NCI-H187 treated with DMSO at 0.1 percent for 48 hours (cell line): ENCODE measurements around the gene OXER1.

Experiments
- DNase-seq: peaks from one replicate; lab custom pipeline; 2025; lab: John Stamatoyannopoulos, UW

OXER1 gene, protein sequence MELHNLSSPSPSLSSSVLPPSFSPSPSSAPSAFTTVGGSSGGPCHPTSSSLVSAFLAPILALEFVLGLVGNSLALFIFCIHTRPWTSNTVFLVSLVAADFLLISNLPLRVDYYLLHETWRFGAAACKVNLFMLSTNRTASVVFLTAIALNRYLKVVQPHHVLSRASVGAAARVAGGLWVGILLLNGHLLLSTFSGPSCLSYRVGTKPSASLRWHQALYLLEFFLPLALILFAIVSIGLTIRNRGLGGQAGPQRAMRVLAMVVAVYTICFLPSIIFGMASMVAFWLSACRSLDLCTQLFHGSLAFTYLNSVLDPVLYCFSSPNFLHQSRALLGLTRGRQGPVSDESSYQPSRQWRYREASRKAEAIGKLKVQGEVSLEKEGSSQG

DNA sequence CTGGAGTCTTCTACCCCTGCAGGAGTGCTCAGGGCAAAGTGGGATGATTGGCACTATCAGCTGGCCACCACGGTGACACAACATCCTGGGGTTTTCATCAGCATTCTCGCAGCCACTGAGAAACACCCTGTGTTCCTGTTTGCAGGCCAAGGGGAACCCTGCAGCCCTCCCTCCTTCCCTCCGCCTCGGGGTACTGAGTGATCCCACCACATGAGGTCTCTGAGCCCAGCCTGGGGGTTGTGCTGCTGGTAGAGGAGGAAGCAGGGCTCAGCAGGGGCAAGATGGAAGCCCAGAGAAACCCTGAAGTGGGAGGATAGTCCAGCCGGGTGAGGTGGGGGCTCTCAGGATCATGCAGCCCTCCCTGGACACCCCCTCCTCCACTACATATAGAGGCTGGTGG is at the start of gene OXER1:
Gene OXER1, minus strand, starts transcription at position 40 of the 400 bp plus-strand sequence. CDS start 73 bp downstream, outside the sequence.
- no peak for DNase-seq

DNA sequence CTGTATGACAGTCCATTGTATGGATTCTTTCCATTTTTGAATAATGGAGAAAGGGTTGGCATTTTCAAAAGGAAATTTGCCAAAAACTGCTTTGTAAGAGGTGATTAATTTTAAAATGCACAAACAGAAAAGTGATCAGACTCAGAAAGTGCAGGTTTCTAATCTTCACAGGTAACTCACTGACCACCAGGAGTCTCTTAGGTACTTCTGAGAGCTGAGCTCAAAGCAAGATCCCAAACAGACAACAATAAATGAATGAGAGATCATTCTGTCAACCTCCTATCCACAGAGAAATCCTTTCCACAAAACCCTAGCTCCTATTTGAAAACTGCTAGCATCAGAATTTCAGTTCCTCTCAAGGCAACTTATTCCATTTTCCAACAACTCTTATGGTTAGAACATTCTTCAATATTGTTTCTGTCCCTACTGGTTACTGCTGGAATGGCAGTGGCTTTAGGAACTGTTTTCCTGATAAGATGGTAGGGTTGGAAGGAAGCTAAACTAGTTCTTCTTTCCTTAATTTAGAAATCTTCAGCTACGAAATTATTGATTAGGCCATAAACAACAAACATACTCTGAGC is 49.1 kb upstream of the OXER1 start:
- DNase-seq, result no peak

DNA sequence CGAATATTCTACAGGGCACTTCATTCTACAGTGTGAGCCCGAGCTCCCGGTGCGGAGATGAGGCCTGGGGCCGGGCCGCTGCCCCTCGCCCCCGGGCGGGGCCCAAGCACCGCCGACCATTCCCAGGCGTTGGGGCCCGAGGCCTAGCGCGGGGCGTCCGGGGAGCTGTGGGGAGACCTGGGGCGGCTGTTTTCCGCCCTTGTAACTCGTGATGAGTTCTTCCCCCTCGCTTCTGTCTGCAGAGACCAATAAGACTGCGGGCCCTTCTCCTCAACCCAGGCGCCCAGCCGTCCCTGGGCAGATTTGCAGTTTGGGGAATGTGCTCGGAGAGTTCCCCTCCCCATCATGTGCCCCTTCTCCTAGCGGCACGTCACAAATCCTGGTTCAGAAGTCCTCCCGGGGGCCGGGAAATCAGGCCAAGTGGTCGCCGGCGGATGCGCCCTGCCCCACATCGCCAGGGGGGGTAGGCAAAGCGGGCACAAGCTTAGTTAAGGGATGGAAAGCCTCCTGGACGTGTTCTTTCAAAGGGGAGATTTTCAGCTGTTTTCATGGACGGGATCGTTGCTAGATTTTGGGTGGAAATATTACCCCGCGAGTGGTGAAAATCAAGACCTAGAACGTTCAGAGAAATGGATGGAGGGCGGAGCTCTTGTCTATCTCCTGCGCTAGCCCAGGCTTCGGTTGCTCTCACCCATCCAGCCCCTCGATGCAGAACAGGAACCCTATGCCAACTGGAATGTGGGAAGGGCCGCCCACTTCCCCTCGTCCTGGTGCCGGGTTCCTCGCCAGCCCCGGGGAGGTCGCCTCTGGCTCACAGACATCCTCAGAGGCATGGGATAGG is 47.3 kb upstream of the OXER1 start:
- DNase-seq, result no peak

DNA sequence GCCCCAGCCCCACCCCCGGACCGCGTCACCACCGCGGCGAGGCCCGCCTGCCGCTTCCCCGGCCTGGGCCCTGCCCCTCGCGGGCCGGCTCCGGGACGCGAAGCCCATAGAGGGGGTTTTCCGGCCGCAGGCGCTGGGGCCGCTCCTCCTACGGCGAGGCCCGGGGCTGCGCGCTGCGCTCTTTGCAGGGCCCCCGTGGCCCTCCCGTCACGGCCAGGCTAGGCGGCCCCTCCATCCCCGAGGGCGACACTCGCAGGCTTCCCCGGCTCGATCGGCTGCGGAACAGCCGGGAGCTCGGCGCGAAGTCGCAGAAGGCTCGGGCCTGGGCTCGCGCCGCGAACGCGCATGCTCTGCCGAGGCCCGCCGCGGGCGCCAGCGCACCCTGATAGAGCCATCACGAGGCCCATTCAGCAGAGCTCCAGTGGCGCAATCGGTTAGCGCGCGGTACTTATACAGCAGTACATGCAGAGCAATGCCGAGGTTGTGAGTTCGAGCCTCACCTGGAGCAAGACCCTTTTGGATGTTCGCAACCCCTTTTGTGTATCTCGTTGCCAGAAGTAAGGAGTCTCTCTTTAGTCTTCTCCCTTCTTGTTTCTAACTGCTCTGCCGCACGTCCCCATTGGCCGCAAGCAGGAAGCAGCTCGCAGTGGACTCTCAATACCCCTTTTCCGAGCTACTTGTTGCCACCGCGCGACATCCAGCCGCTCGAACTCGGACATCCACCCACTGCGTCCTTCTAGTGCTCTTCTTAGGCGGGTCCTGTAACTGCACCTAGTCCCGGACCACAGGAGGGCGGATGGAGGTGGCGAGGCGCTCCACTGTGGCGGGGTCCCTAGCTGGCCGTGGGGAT is 46.4 kb upstream of the OXER1 start:
- peak; percentile 36 for DNase-seq

DNA sequence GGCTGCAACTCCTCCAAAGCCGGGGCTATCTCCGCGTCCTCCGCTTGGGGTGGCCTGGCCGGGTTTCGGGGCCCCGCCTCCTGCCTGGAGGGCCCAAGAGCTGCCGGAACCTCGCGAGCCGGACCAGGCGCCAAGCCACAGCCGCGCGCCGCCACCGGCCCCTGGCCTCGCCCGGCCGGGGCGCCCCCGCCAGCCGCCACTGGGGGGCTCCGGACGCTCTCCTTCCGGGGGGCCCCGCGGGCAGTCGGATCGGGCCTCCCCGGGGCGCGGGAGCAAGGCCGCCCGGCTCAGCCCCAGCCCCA is 45.8 kb upstream of the OXER1 start:
- DNase-seq, result no peak

DNA sequence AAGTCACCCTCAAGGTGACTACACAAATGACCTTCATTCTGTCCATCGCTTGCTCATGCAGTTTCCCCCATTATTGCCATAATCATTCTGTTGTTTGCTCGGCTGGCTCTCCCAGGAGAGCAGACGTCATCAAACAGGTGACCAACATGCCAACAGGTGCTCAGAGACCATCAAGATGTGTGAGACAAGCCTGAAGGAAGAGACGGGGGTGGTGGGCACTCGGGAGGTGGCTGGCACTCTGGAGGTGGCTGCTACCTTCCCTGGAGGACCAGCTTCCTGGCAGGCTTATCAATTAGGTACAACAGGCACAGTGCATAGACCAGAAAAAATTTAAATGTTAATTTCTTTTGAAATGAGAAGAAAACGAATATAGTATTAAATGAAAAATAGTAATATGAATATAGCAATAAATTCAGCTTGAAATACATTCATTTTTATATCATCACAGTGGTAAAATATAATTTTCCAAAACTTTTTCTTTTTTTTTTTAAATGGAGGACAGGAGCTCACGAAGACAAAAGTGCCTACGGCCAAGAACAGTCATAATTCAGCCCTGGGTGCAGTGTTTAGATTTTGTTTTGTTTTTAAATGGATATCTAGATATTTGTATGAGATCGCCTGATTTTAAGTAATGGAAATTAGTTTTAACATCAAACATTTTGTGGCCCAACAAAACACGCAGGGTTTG is 45.3 kb upstream of the OXER1 start:
- no peak for DNase-seq

DNA sequence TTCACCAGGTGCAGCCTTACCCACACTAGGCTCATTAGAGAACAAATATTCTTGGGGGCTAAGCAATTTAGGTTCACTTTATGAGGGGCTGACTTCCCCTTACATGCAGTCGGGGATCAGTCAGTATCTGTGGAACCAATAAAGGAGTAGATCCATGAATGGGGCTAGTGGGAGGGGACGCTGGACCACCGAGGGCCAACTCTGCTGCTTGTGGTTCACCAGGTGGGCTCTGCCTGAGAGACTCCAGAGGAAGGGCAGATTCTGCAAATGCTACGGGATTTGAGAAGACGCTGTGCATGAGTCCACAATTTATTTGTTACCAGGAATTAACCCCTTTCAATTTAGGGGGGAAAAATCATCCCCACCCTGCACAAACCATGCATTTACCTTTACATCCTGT is 44.4 kb upstream of the OXER1 start:
- no peak for DNase-seq

DNA sequence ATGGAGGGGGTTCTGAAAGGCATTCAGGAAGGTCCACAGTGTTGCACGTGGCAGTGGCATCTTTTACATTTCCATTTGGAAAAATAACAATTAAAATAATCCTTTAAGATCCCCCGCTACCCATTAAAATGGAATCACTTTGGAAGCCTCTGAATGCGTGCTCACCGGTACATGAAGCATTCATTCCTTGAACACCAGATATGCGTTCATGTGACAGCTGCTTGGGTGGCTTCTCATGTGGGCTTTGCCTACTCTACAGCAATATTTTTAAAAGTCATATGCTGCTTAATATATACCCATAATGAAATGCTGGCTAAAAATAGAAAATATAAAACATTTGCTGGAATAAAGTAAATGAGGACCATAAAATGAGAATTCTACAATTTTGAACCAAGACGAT is 42.9 kb upstream of the OXER1 start:
- DNase-seq, result no peak

DNA sequence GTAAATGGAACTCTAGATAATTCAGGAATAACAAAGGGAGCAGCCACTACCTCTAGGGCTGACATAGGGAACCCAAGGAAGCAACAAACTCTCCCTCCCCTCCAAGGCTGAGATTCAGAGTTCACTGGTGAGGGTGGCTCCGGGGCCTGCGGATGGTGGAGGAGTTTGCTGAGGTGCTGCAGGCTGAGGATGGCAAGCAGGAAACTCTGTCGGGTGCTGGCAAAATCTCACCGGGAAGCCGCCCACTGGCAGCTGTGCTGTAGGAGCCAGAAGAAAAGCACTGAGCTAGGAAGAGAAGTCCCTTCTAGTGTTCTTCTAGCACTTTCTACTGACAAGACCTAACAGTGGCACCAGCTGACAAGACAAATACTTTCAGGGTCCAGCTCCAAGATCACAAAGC is 41.0 kb upstream of the OXER1 start:
- DNase-seq, result no peak

DNA sequence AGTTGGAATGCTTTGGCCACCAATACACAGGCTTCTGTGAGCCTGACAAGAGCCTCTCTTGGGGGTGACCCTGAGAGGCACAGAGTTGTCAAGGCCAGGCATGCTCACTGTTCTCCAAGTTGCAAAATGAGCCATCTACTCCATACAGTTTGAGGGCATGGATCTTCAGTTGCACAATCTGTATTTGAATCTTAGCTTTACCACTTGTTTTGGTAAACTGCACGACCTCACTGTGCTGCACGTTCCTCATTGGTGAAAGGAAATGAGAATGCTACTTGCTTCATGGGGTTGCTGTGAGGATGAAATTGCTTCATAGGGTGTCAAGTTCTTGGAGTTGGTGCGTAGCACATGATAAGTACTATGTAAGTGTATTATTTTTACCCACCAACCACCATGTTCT is 40.4 kb upstream of the OXER1 start:
- no peak for DNase-seq

DNA sequence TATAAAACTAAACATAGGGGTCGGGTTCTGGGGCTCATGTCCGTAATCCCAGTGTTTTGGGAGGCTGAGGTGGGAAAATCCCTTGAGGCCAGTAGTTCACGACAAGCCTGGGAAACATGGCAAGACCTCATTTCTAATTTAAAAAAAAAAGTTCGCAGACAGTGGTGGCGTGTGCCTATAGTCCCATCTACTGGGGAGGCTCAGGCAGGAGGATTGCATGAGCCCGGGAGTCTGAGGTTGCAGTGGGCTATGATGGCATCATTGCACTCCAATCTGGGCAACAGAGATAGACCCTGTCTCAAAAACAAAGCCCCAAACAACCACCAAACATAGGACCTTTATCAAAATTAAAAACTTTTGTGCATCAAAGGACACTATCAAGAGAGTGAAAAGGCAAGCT is 38.2 kb upstream of the OXER1 start:
- DNase-seq, result no peak

DNA sequence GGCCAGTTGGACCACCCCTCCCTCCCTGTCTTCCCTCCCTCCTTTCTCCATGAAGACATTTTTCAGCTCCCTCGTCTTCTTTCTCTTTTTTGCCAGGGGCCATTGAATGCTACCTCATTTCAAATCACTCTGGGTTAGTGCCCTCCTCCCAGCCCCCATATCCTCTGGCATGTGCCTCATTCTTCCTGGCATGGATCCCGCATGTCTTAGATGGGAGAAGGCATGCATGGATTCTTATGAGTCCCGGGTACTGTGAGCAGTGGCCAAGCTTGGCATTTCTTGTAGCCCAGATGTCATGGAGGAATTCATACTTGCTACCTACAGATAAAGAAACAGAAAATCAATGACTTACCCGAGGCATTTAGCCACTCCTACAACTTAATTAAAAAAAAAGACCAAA is 37.4 kb upstream of the OXER1 start:
- no peak for DNase-seq

DNA sequence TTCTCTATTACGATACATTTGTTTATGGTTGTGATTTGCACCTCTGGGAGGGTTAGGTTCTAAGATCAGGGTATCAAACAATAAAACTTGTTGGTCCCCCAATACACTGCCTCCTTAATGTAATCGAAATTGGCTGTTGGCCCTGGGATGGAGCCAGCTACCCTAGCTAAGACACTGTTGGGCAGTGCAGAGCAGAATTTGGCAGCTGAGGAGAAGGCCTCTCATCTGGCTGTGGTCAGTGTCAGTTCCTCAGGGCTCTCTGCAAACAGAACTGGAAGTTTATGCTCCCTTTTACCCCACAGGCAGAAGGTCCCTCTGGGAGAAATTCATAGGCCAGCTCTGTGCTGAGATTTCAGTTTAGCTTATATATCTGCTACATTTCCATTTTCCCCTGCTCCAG is 37.0 kb upstream of the OXER1 start:
- no peak for DNase-seq

DNA sequence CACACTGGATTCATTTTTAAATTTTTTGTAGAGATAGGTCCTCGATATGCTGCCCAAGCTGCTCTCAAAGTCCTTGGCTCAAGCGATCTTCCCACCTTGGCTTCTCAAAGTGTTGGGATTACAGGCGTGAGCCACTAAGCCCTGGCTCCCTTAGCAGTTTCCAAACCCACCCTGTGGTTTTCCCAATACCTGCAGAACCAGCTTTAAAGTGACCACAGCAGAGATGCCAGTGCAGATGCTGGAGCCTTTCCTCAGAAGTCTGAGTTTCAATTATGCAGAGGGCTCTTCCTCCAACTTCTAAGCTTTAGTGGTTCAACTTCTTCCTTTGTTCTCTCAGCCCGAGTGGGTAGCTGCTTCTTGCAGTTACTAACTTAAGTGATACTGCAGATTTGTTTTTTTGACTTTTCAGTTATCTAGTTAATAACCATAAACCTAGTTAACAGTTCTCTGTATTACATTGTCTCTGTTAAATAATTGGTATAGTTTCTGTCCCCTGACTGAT is 36.6 kb upstream of the OXER1 start:
- DNase-seq, result no peak

DNA sequence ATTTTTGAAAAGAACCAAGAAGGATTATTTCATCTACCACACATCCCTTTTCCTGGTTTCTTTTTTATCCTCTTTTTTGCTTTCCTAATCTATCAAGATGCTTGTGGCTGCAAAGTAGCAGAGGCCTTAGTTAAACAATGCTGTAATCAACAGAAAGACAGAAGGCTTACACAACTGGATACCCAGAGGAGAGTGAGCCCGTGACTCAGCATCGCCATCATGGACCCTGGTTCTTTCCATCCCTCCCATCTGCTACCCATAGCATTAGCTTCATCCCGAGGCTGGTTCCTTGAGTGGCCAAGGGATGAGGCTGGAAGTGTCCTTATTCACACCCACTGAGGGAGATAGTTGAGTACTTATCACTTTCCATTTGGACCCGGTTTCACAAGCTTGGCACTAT is 35.9 kb upstream of the OXER1 start:
- DNase-seq, result no peak

DNA sequence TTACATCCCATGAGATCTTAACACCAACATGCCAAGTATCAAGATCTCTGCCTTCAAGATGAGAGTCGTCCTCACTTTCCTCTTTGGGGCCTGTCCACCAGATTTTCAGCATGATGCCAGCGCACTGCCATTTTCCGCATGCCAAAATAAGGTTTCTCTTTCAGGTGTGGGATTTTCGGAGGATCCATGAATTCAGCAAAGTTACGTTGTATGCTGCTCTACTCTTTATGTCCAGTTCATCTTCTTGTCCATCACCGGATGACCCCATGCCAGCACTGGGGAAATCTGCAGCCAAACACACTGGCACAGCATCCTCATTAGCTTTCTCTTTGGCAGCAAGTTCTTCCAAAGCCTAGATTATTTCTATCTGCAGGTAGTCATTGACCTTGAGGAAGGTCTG is 33.3 kb upstream of the OXER1 start:
- no peak for DNase-seq

DNA sequence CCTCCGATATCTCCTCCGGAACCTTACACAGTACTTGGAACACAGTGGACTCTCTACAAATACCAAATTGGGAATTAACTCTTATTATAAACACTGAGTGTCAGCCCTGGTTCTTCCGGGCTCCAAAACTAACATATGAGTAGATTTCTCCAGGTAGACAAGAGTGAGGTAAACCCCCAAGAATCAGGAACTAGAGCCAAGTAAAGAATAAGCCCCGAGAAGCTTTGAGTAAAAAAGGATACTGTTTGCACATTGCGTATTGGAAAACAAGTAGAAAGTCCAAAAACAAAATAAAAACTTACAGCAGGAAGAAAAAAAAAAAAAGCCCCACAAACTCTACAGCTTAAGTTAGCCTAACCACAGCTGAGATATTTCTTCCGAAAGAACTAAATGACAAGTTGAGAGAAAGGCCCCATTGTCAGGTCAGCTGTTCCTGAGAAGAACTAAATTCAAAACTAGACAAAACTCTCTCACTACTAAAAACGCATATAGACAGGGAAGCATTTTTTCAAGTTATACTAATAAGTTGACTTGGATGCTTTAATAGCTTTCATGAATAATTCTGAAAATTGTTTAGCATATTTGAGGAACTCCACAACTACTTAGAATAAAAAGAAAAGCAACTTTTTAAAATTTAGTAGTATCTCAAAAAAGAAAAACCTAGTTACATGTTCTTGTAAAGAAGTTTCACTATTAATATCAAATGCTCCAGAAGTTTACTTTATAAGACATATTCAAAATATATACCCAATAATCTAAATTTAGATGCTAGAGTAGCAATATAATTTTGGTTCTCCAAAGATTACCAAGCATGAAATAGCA is 32.7 kb upstream of the OXER1 start:
- no peak for DNase-seq

DNA sequence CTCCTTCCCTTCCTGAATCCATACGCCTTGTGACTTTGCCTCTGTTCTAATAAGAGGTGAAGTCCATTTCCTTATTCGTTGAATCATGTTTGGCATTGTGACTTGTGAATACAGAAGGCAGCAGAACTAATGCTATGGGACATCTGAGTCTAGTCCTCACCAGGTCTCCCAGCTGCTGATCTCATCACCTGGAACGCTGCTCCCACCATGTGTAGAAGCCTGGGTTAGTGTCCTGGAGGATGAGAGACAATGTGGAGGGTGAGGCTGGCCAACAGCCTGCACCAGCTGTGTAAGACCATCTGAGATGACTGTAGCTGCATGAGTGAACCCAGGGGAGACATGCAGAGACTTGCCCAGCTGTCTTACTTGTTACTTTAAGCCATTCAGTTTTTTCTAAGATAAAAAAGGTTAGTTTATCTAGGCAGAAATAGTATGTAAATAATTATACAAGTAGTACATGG is 31.9 kb upstream of the OXER1 start:
- DNase-seq, result no peak

DNA sequence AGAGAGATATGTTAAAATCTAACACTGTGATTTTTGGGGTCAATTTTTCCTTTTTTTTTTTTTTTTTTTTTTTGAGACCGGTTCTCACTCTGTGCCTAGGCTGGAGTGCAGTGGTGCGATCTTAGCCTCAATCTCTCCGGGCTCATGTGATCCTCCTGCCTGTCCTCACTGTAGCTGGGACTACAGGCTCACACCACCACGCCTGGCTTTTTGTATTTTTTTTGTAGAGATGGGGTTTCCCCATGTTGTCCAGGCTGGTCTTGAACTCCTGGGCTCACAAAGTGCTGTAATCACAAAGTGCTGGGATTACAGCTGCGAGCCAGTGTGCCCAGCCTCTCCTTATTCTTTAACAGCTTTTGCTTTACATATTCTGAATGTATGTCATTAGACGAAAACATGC is 31.3 kb upstream of the OXER1 start:
- DNase-seq, result no peak

DNA sequence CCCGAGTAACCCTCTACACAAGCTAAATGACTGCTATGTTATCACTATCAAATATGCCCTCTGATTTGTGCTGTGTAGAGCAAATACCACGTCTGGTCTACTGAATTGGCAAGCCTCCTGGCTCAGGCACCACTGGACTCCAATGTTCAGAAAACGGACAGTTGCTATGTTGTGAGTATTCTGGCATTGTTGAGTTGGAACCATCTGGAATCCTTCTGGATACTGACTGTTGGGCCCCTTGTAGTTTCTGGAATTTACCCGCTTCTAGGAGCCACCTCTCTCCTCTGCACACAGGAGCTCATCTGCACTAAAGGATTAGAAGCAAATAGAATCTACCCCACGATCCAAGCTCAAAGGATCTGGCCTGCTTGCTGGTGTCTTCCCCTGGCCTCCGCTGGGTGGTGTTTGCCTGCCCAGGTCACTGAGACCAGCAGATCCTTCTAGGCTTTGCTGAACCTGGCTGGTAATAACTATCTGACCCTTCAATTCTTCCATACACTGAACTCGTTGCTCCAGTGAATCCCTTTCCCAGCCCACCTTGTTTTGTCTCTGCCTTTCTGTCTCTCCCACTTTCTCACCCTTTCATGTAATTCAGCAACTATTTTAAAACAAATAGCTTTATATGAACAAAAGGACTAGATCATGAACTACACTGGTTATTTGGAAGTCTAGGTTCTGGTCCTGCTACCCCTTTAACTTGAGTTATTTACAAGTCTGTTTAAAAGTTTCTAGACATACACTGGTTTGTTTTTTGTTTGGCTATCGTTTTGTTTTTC is 30.5 kb upstream of the OXER1 start:
- DNase-seq, result no peak
